Aorta (tissue), 5 donors: ENCODE measurements around the gene NRCAM. TPM values are rescaled to one million over a fixed set of nuclear protein-coding genes. Genes with fewer than 3 reads are reported as not detected.

Experiments
- ATAC-seq: fragments of 200-7000 bp; cut with Tn5 transposase; one replicate; pipeline ENCODE4 v1.9.1; 2022; ENCODE audit warnings: moderate library complexity; ENCODE audit not compliant: low FRiP score
- DNase-seq, 2 donors: peaks; one replicate each; pipeline ENCODE4 v3.0.0-alpha.2; 2020
- H3K27ac ChIP-seq, 2 donors: one replicate each; pipeline ENCODE4 v1.5.1; 2013; ENCODE audit warnings: low read length in 2 of 2, mild to moderate bottlenecking in 2 of 2, moderate library complexity in 2 of 2, control low read depth in 1 of 2, inconsistent platforms in 1 of 2, low read depth in 1 of 2
- H3K27me3 ChIP-seq, 2 donors: one replicate each; pipeline ENCODE4 v1.6.1; 2013; ENCODE audit warnings: control low read depth in 1 of 2, low read length in 1 of 2, mild to moderate bottlenecking in 1 of 2, moderate library complexity in 1 of 2; ENCODE audit not compliant: insufficient read depth in 2 of 2, control insufficient read depth in 1 of 2
- H3K36me3 ChIP-seq, 2 donors: one replicate each; pipeline ENCODE4 v1.6.1; 2013; ENCODE audit warnings: control low read depth in 1 of 2, low read length in 1 of 2, mild to moderate bottlenecking in 1 of 2; ENCODE audit not compliant: insufficient read depth in 2 of 2, control insufficient read depth in 1 of 2
- H3K4me1 ChIP-seq, 2 donors: one replicate each; pipeline ENCODE4 v1.6.1; 2013; ENCODE audit warnings: low read length in 2 of 2, control low read depth in 1 of 2, mild to moderate bottlenecking in 1 of 2, moderate library complexity in 1 of 2; ENCODE audit not compliant: insufficient read depth in 2 of 2, control insufficient read depth in 1 of 2
- H3K4me3 ChIP-seq, 2 donors: one replicate each; pipeline ENCODE4 v1.5.1; 2013; ENCODE audit warnings: low read length in 2 of 2, control low read depth in 1 of 2, mild to moderate bottlenecking in 1 of 2
- H3K9me3 ChIP-seq: one replicate; pipeline ENCODE4 v1.6.1; 2013; ENCODE audit warnings: mild to moderate bottlenecking, low read length; ENCODE audit not compliant: control insufficient read depth
- WGBS, 2 donors: extraction: QIAGEN DNeasy Blood & Tissue Kit; methylation state at CpG; one replicate each; pipeline ENCODE4 v1.1.7; 2013; 5-methylcytosine and 5-hydroxymethylcytosine counted together
- intact Hi-C, 2 donors: fragments of 100-400 bp; cut with DNase I; formaldehyde crosslinking; loops; one replicate each; pipeline versions ENCODE4 v1.14.2 to v1.15.0; 2022
- polyA plus RNA-seq, 2 donors: library from polyadenylated mRNA; stranded (reverse); fragments of 200-250 nt; gene quantifications; one replicate each; pipeline ENCODE4 v1.2.3, GENCODE V29; 2013
- total RNA-seq, 2 donors: library from RNA; stranded (reverse); fragmentation: NEBNext Ultra II Directional; extraction: Animal tissue kit (Norgen Biotek cat#: 25700); gene quantifications; one replicate each; pipeline ENCODE4 v1.2.1, GENCODE V29; 2021
- donor health status: healthy with polysubstance abuse.
- donor health status: Bipolar disorder and iron deficiency.
- donor health status: DM: no; HTN: no; CAD: no.
- donor health status: DM: no; HTN: no; CAD: no.
- donor health status: DM: yes; HTN: yes; CAD: no.

NRCAM gene
- total and polyA plus RNA-seq, 4 donors: under 0.01 to 1.8 (median 0.76) TPM

GRCh38 chr7:108132551-108133265, 323.5 kb downstream of the NRCAM start:
- no peak overlapping the region for H3K4me3 ChIP-seq
- H3K9me3 ChIP-seq: no peaks in the 10 kb centered on the region
- WGBS, 2 donors: 92 to 94% methylated on average over 13 of the region's 13 CpGs
- ATAC-seq (no peak), DNase-seq (no peak)
- H3K27me3 ChIP-seq: no peaks in the 10 kb centered on the region
- intact Hi-C loops: no loop called here
- no peaks in the 10 kb centered on the region for H3K4me1 ChIP-seq
- H3K27ac ChIP-seq: no peak overlapping the region
- H3K36me3 ChIP-seq: no peaks in the 10 kb centered on the region

GRCh38 chr7:108130261-108130660, 326.0 kb downstream of the NRCAM start, which contains the start of gene LAMB4:
Gene LAMB4 (minus strand): TSS chr7:108130361. CDS start chr7:108123164, 7,197 bp downstream.
- Histone ChIP-seq H3K4me3 (no peak within 1 kb of the TSS), H3K27ac (no peak within 1 kb of the TSS), H3K4me1 (no peaks in the 10 kb centered on the region), H3K9me3 (no peaks in the 10 kb centered on the region), H3K27me3 (no peaks in the 10 kb centered on the region), H3K36me3 (no peaks in the 10 kb centered on the region)
- intact Hi-C loops: no loop called here
- ATAC-seq (no peak), DNase-seq (no peak)
- 83 to 84% methylated on average over 3 of the region's 3 CpGs for WGBS, 2 donors

DNA sequence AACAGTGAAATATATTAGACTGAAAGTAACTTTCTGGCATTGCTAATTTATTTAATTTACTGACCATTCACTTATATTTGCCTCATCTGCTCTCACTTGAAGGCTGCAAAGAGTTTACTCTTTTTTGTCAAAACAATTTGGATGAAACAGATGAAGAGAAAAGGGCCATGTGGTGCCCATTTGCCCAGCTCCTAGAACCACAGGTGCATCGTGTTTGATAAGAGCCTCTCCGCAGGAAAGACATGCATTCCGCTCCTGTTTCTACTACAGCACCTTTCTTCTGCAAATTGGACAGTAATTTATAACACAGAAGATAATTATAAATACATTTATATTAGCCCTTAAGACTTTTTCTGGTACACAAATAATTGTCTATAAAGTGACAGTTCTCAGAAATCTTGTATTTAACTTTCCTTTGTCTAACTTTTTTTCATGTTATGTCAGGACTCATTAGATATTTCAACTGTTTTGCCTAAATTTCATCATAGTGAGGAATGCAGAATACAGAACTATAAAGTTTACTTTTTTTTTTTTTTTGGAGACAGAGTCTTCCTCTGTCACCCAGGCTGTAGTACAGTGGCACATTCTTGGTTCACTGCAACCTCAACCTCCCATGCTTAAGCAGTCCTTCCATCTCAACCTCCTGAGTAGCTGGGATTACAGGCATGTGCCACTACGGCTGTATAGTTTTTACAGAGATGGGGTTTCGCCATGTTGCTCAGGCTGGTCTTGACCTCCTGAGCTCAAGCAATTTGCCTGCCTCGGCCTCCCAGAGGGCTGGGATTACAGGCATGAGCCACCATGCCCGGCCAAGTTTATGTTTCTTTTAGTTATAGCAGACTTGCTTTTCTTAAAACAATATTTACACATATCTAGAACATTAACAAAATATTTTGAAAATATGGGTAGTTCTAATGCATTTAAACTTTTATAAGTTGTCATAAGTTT, 326.9 kb downstream of the NRCAM start:
- ATAC-seq (no peak), DNase-seq (no peak)
- Histone ChIP-seq H3K4me3 (no peak overlapping the region), H3K4me1 (no peaks in the 10 kb centered on the region), H3K36me3 (no peaks in the 10 kb centered on the region), H3K27ac (no peak overlapping the region), H3K9me3 (no peaks in the 10 kb centered on the region), H3K27me3 (no peaks in the 10 kb centered on the region)
- WGBS, 2 donors: 83 to 86% methylated on average over 7 of the region's 7 CpGs
- intact Hi-C loops: no loop called here

DNA sequence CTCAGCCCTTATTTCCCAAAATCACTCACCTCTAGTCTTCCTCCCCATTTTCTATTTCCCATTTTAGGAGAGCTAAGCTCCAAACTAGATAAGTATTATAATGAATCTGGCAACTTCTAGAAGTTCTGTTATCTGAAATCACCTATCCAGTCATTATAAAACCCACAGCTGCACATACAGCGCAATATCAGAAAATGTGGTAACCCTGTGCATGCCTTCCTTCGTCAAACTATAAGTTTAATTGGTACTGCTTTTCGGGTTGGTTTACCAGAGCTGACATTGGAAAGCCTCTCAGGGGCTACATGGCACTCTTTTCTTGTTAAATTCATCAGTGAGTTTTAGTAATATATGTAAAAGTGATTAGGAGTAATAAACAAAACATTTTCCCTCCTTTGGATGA, 327.7 kb downstream of the NRCAM start:
- intact Hi-C loops: no loop called here
- WGBS, 2 donors: 95 to 96% methylated on average over 3 of the region's 3 CpGs

GRCh38 chr7:108127461-108127860, 328.8 kb downstream of the NRCAM start:
- no peak overlapping the region for H3K27ac ChIP-seq
- no peak for ATAC-seq
- H3K27me3 ChIP-seq: no peaks in the 10 kb centered on the region
- no peaks in the 10 kb centered on the region for H3K36me3 ChIP-seq
- 90 to 92% methylated on average over 5 of the region's 5 CpGs for WGBS, 2 donors
- no peak overlapping the region for H3K4me3 ChIP-seq
- H3K4me1 ChIP-seq: no peaks in the 10 kb centered on the region
- DNase-seq: no peak
- intact Hi-C loops: no loop called here
- no peaks in the 10 kb centered on the region for H3K9me3 ChIP-seq

More for the DNA sequence above, 327.7 kb downstream of the NRCAM start:
- DNase-seq (no peak), ATAC-seq (no peak)
- Histone ChIP-seq H3K9me3 (no peaks in the 10 kb centered on the region), H3K4me3 (no peak overlapping the region), H3K27ac (no peak overlapping the region), H3K36me3 (no peaks in the 10 kb centered on the region), H3K4me1 (no peaks in the 10 kb centered on the region), H3K27me3 (no peaks in the 10 kb centered on the region)

- H3K36me3 ChIP-seq: no peaks in the 10 kb centered on the region
- no peaks in the 10 kb centered on the region for H3K9me3 ChIP-seq
- no peaks in the 10 kb centered on the region for H3K27me3 ChIP-seq
- intact Hi-C loops: no loop called here
- no peak for DNase-seq
- no peak for ATAC-seq
- no peak overlapping the region for H3K4me3 ChIP-seq
- H3K4me1 ChIP-seq: no peaks in the 10 kb centered on the region
- no peak overlapping the region for H3K27ac ChIP-seq
- 93 to 94% methylated on average over 3 of the region's 3 CpGs for WGBS, 2 donors
These were observed 331.4 kb downstream of the NRCAM start for GRCh38 chr7:108124820-108125219.

DNA sequence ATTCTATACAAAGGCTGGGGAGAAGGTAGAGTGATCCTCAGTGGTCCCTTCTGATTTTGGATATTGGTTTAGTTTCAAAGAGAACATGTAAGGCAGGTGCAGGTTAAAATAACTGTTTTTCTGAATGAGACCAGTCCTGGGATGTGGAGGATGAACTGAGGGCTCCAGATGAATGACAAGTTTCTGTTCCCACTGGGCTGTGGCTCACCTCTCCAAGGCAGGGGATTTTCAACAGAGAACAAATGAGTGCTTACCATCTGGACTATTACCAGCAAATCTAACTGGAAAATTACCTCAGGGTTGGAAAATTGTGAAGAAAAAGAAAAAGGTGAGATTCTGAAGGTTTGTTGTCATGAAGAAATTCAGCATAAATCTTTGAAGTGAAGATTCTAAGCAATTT, 334.1 kb downstream of the NRCAM start:
- H3K4me3 ChIP-seq: no peak overlapping the region
- ATAC-seq (no peak), DNase-seq (no peak)
- no peaks in the 10 kb centered on the region for H3K4me1 ChIP-seq
- no peaks in the 10 kb centered on the region for H3K9me3 ChIP-seq
- H3K36me3 ChIP-seq: no peaks in the 10 kb centered on the region
- no peaks in the 10 kb centered on the region for H3K27me3 ChIP-seq
- intact Hi-C loops: no loop called here
- H3K27ac ChIP-seq: no peak overlapping the region

- DNase-seq (no peak), ATAC-seq (no peak)
- intact Hi-C loops: no loop called here
- no peaks in the 10 kb centered on the region for H3K9me3 ChIP-seq
- no peak overlapping the region for H3K27ac ChIP-seq
- no peak overlapping the region for H3K4me3 ChIP-seq
- WGBS, 2 donors: 71 to 75% methylated on average over 3 of the region's 3 CpGs
- H3K27me3 ChIP-seq: no peaks in the 10 kb centered on the region
- no peaks in the 10 kb centered on the region for H3K4me1 ChIP-seq
- H3K36me3 ChIP-seq: no peaks in the 10 kb centered on the region
These were observed 335.3 kb downstream of the NRCAM start for GRCh38 chr7:108120933-108121332.
